GM21717 (cell line): ENCODE data around the gene FBLN2.

Experiments used
- ATAC-seq: cut with Tn5 transposase; IDR thresholded peaks from one replicate; pipeline ENCODE4 v1.9.1; 2021; ENCODE audit warnings: mild to moderate bottlenecking, moderate library complexity; ENCODE audit not compliant: unreplicated experiment

FBLN2 gene

GRCh38 chr3:13636874-13637273 lies 87.9 kb downstream of the FBLN2 start:
- no peak for ATAC-seq

- ATAC-seq: no peak
These were observed 88.5 kb downstream of the FBLN2 start for GRCh38 chr3:13637311-13637891.

GRCh38 chr3:13637953-13638352 lies 89.0 kb downstream of the FBLN2 start:
- ATAC-seq: no peak

GRCh38 chr3:13638927-13639326 lies 90.0 kb downstream of the FBLN2 start:
- ATAC-seq: no peak

GRCh38 chr3:13642597-13642996 lies 93.7 kb downstream of the FBLN2 start:
- no peak for ATAC-seq

GRCh38 chr3:13644341-13645117 lies 95.6 kb downstream of the FBLN2 start:
- no peak for ATAC-seq

GRCh38 chr3:13645801-13646637 lies 97.1 kb downstream of the FBLN2 start:
- no peak for ATAC-seq

- no peak for ATAC-seq
These were observed 98.6 kb downstream of the FBLN2 start for GRCh38 chr3:13647298-13648059.

- peak; percentile 52 for ATAC-seq
These were observed 99.4 kb downstream of the FBLN2 start for GRCh38 chr3:13648060-13649001.

GRCh38 chr3:13650210-13651056 lies 101.5 kb downstream of the FBLN2 start:
- ATAC-seq: peak; percentile 54

GRCh38 chr3:13651057-13651400 lies 102.1 kb downstream of the FBLN2 start:
- no peak for ATAC-seq

GRCh38 chr3:13651775-13652428 lies 103.0 kb downstream of the FBLN2 start:
- ATAC-seq: no peak

GRCh38 chr3:13652728-13653127 lies 103.8 kb downstream of the FBLN2 start:
- no peak for ATAC-seq

- ATAC-seq: no peak
These were observed 104.8 kb downstream of the FBLN2 start for GRCh38 chr3:13653631-13654279.

GRCh38 chr3:13654330-13655060 lies 105.6 kb downstream of the FBLN2 start:
- no peak for ATAC-seq

GRCh38 chr3:13655061-13655913 lies 106.4 kb downstream of the FBLN2 start:
- ATAC-seq: no peak
